Hepatocyte (in vitro differentiated cells): ENCODE measurements around the gene RPTOR. TPM values are rescaled to one million over a fixed set of nuclear protein-coding genes. Genes with fewer than 3 reads are reported as not detected.

Experiments
- DNase-seq: peaks from one replicate; pipeline ENCODE4 v3.0.0-alpha.2; 2016; ENCODE audit warnings: low spot score
- H2AFZ ChIP-seq: fragments of 200-600 bp; sonication (generic); 2 replicates; pipeline ENCODE4 v1.6.0; 2016; ENCODE audit warnings: antibody characterized with exemption, mild to moderate bottlenecking
- H3K27ac ChIP-seq: fragments of 200-600 bp; sonication (generic); 2 replicates; pipeline ENCODE4 v1.5.1; 2016; ENCODE audit warnings: mild to moderate bottlenecking
- H3K27me3 ChIP-seq: fragments of 200-600 bp; sonication (generic); 2 replicates; pipeline ENCODE4 v1.6.1; 2016
- H3K36me3 ChIP-seq: fragments of 200-600 bp; sonication (generic); replicated peaks from 2 replicates; pipeline ENCODE4 v1.5.1; 2016; ENCODE audit warnings: low read depth; ENCODE audit not compliant: insufficient read depth
- H3K4me1 ChIP-seq: fragments of 200-600 bp; sonication (generic); 2 replicates; pipeline ENCODE4 v1.5.1; 2016; ENCODE audit warnings: mild to moderate bottlenecking, moderate library complexity; ENCODE audit not compliant: insufficient read depth
- H3K4me2 ChIP-seq: fragments of 200-600 bp; sonication (generic); 2 replicates; pipeline ENCODE4 v1.6.0; 2016
- H3K4me3 ChIP-seq: fragments of 200-600 bp; sonication (generic); 2 replicates; pipeline ENCODE4 v1.5.1; 2016; ENCODE audit warnings: mild to moderate bottlenecking
- H3K79me2 ChIP-seq: fragments of 200-600 bp; sonication (generic); 2 replicates; pipeline ENCODE4 v1.6.0; 2017; ENCODE audit warnings: mild to moderate bottlenecking
- H3K9me2 ChIP-seq: fragments of 200-600 bp; sonication (generic); replicated peaks from 2 replicates; pipeline ENCODE4 v1.6.0; 2017; ENCODE audit warnings: mild to moderate bottlenecking; ENCODE audit not compliant: insufficient read depth
- H3K9me3 ChIP-seq: fragments of 200-600 bp; sonication (generic); 2 replicates; pipeline ENCODE4 v1.5.1; 2016; ENCODE audit warnings: low read depth, mild to moderate bottlenecking
- H4K20me1 ChIP-seq: fragments of 200-600 bp; sonication (generic); 2 replicates; pipeline ENCODE4 v1.6.0; 2016; ENCODE audit warnings: mild to moderate bottlenecking; ENCODE audit not compliant: insufficient read depth, poor library complexity, severe bottlenecking
- EZH2 ChIP-seq: fragments of 200-600 bp; sonication (generic); IDR thresholded peaks from 2 replicates; pipeline ENCODE4 v1.6.1; 2016; ENCODE audit warnings: antibody characterized with exemption, mild to moderate bottlenecking, borderline replicate concordance
- EZH2phosphoT487 ChIP-seq: fragments of 200-600 bp; sonication (generic); IDR thresholded peaks from one replicate; pipeline ENCODE4 v1.6.1; 2018; ENCODE audit warnings: antibody characterized with exemption, mild to moderate bottlenecking, low read depth, moderate library complexity; ENCODE audit not compliant: unreplicated experiment, severe bottlenecking
- WGBS: methylation state at CpG from one replicate; pipeline ENCODE4 v1.1.6; 2016; ENCODE audit warnings: low lambda C conversion rate; ENCODE audit errors: missing lambda C conversion rate; 5-methylcytosine and 5-hydroxymethylcytosine counted together
- polyA plus RNA-seq: library from polyadenylated mRNA; unstranded; fragments of >200 nt; fragmentation: Nextera tagmentation; extraction: Ambion mirVana; gene quantifications from 2 replicates; pipeline ENCODE4 v1.2.1, GENCODE V29; 2016
- total RNA-seq: library from RNA; depleted of rRNA; stranded (reverse); fragments of >200 nt; gene quantifications from 2 replicates; pipeline ENCODE4 v1.2.3, GENCODE V29; 2014
- TF ChIP-seq, protein P1 (sequence below): fragments of 200-600 bp; sonication (generic); IDR thresholded peaks from 2 replicates; pipeline ENCODE4 v1.5.1; 2016; ENCODE audit warnings: antibody characterized with exemption, mild to moderate bottlenecking; ENCODE audit not compliant: poor library complexity

RPTOR gene
- total and polyA plus RNA-seq, 2 experiments from 2014 or later: 14.1 to 20.6 TPM

DNA sequence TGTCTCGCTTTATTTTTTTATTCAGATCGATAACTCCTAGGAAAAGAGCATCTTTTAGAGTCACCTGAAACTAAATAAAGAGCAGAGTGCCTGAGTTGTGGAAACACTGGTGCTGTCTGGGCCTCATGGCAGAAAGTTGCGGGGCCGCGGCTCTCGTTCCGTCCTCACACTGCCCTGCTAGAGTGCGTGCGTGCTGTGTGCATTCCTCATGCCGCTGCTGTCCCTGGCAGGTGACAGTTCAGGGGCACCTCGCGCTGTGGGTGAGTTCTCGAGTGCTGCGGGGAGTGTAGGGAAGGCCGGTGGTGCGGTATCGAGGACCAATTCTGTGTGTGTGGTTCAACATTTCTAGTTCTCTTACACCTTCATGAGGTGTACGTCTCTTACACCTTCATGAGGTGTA, 136.6 kb downstream of the RPTOR start:
- Histone ChIP-seq H3K4me3 (no peak overlapping the region), H3K79me2 (peaks cover 28% of the 10 kb centered on the region), H3K9me3 (no peaks in the 10 kb centered on the region), H3K4me2 (no peak overlapping the region), H3K27me3 (no peaks in the 10 kb centered on the region), H3K4me1 (no peaks in the 10 kb centered on the region), H3K27ac (no peak overlapping the region), H4K20me1 (no peaks in the 10 kb centered on the region), H3K36me3 (no peaks in the 10 kb centered on the region), H2AFZ (no peak overlapping the region), H3K9me2 (no peaks in the 10 kb centered on the region)
- DNase-seq: no peak
- WGBS: 91% methylated on average over 18 of the region's 18 CpGs
- TF ChIP-seq, protein P1, sequence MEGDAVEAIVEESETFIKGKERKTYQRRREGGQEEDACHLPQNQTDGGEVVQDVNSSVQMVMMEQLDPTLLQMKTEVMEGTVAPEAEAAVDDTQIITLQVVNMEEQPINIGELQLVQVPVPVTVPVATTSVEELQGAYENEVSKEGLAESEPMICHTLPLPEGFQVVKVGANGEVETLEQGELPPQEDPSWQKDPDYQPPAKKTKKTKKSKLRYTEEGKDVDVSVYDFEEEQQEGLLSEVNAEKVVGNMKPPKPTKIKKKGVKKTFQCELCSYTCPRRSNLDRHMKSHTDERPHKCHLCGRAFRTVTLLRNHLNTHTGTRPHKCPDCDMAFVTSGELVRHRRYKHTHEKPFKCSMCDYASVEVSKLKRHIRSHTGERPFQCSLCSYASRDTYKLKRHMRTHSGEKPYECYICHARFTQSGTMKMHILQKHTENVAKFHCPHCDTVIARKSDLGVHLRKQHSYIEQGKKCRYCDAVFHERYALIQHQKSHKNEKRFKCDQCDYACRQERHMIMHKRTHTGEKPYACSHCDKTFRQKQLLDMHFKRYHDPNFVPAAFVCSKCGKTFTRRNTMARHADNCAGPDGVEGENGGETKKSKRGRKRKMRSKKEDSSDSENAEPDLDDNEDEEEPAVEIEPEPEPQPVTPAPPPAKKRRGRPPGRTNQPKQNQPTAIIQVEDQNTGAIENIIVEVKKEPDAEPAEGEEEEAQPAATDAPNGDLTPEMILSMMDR: no peak
- TF ChIP-seq EZH2 (no peak), EZH2phosphoT487 (no peak)

DNA sequence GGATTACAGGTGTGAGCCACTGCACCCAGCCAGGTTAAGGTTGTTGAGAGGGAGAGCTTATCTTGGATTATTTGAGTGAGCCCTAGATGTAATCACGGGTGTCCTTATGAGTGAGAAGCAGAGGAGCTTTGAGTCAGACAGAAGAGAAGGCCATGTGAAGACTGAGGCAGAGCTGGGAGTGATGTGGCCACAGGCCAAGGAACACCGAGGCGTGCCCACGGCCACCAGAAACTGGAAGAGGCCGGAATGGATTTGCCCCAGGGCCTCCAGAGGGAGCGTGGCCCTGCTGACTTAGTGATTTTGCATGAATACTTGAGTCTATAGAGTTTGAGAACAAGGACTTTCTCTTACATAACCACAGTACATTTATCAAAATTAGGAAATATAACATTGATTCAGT, 137.7 kb downstream of the RPTOR start:
- DNase-seq: no peak
- Histone ChIP-seq H3K79me2 (peaks cover 19% of the 10 kb centered on the region), H3K4me2 (no peak overlapping the region), H3K27me3 (no peaks in the 10 kb centered on the region), H4K20me1 (no peaks in the 10 kb centered on the region), H3K4me1 (no peaks in the 10 kb centered on the region), H3K4me3 (no peak overlapping the region), H2AFZ (no peak overlapping the region), H3K27ac (no peak overlapping the region), H3K9me2 (no peaks in the 10 kb centered on the region), H3K9me3 (no peaks in the 10 kb centered on the region), H3K36me3 (no peaks in the 10 kb centered on the region)
- WGBS: 93% methylated on average over 6 of the region's 6 CpGs
- TF ChIP-seq, protein P1: no peak
- TF ChIP-seq EZH2phosphoT487 (no peak), EZH2 (no peak)

DNA sequence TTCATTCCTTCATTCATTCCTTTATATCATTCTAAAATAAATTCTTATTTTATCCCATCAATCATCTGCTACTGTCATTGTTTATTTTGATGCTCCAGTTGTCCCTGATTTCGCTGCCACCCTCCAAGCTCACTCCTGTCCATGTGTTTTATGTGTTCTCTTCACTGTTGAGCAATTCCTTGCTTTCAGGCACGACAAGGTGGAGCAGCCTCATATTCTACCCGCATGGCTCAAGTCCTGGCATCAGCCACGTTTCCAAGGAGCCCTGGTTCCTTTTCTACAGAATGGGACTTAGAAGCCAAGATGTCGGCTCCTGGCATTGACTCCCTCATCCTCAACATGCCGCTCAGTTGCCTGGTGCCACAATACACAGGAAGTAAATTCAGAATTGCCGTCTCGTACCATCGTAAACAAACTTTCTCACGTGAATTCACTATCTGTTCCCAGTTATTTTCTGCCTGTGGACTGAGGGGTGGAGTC, 139.0 kb downstream of the RPTOR start:
- H4K20me1 ChIP-seq: no peaks in the 10 kb centered on the region
- no peaks in the 10 kb centered on the region for H3K36me3 ChIP-seq
- 82% methylated on average over 10 of the region's 10 CpGs for WGBS
- peaks cover 9% of the 10 kb centered on the region for H3K79me2 ChIP-seq
- no peaks in the 10 kb centered on the region for H3K9me3 ChIP-seq
- TF ChIP-seq EZH2phosphoT487 (no peak), EZH2 (no peak)
- TF ChIP-seq, protein P1: no peak
- H2AFZ ChIP-seq: no peak overlapping the region
- H3K27me3 ChIP-seq: no peaks in the 10 kb centered on the region
- DNase-seq: no peak
- no peaks in the 10 kb centered on the region for H3K4me1 ChIP-seq
- H3K9me2 ChIP-seq: no peaks in the 10 kb centered on the region
- no peak overlapping the region for H3K27ac ChIP-seq
- no peak overlapping the region for H3K4me2 ChIP-seq
- H3K4me3 ChIP-seq: no peak overlapping the region

DNA sequence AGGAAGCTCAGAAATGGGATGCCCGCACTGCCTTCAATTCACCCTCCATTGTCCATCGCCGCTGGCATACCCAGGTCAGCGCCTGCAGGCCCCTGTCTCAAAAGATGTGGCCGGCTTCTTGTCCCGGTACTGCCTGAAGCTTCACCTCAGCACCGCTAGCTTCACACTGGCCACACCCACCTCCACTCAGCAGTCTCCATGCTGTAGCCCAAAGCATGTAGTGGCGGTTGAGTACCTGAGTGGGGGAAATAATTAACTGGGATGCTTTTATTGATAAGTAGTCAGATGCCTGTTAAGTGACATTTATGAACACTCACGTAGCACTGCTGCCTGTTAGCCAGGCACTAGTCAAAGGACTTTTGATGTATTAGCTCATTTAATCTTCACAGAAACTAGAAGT, 143.2 kb downstream of the RPTOR start:
- TF ChIP-seq, protein P1: no peak
- TF ChIP-seq EZH2phosphoT487: no peak
- no peak for TF ChIP-seq EZH2
- no peaks in the 10 kb centered on the region for H3K4me1 ChIP-seq
- no peaks in the 10 kb centered on the region for H4K20me1 ChIP-seq
- H3K9me3 ChIP-seq: no peaks in the 10 kb centered on the region
- H3K27me3 ChIP-seq: no peaks in the 10 kb centered on the region
- H3K36me3 ChIP-seq: no peaks in the 10 kb centered on the region
- DNase-seq: no peak
- no peak overlapping the region for H3K27ac ChIP-seq
- no peak overlapping the region for H2AFZ ChIP-seq
- no peak overlapping the region for H3K4me2 ChIP-seq
- H3K79me2 ChIP-seq: peaks cover 14% of the 10 kb centered on the region
- H3K9me2 ChIP-seq: no peaks in the 10 kb centered on the region
- H3K4me3 ChIP-seq: no peak overlapping the region
- WGBS: 96% methylated on average over 9 of the region's 9 CpGs
